GM19099 (cell line): ENCODE results near the gene SAYSD1.

Experiments
- POLR2A ChIP-seq: IDR thresholded peaks from 3 replicates; pipeline ENCODE4 v1.6.1; 2011; ENCODE audit warnings: low read depth; ENCODE audit not compliant: insufficient read length; ENCODE audit errors: extremely low read depth

Gene SAYSD1

GRCh38 chr6:39124114-39124513 lies 9.1 kb upstream of the SAYSD1 start:
- TF ChIP-seq POLR2A: no peak

GRCh38 chr6:39118921-39119320 lies 3.9 kb upstream of the SAYSD1 start:
- no peak for TF ChIP-seq POLR2A

GRCh38 chr6:39114388-39114703 lies 640 bp downstream of the SAYSD1 start:
- no peak for TF ChIP-seq POLR2A

GRCh38 chr6:39113788-39114187 lies 1.2 kb downstream of the SAYSD1 start:
- no peak for TF ChIP-seq POLR2A

GRCh38 chr6:39111280-39111679 lies 3.7 kb downstream of the SAYSD1 start:
- TF ChIP-seq POLR2A: no peak

- TF ChIP-seq POLR2A: no peak
These were observed 6.7 kb downstream of the SAYSD1 start for GRCh38 chr6:39108041-39108839.

GRCh38 chr6:39107641-39108040 lies 7.3 kb downstream of the SAYSD1 start:
- no peak for TF ChIP-seq POLR2A

GRCh38 chr6:39107034-39107433 lies 8.0 kb downstream of the SAYSD1 start:
- TF ChIP-seq POLR2A: no peak

- no peak for TF ChIP-seq POLR2A
These were observed 10.5 kb downstream of the SAYSD1 start for GRCh38 chr6:39104528-39104927.

- no peak for TF ChIP-seq POLR2A
These were observed 12.2 kb downstream of the SAYSD1 start for GRCh38 chr6:39102821-39103136.

- no peak for TF ChIP-seq POLR2A
These were observed 12.7 kb downstream of the SAYSD1 start for GRCh38 chr6:39102071-39102820.

GRCh38 chr6:39100358-39100757 lies 14.6 kb downstream of the SAYSD1 start:
- TF ChIP-seq POLR2A: no peak

- no peak for TF ChIP-seq POLR2A
These were observed 19.4 kb downstream of the SAYSD1 start for GRCh38 chr6:39095578-39095977.

- TF ChIP-seq POLR2A: no peak
These were observed 21.8 kb downstream of the SAYSD1 start for GRCh38 chr6:39093149-39093708.

- no peak for TF ChIP-seq POLR2A
These were observed 22.9 kb downstream of the SAYSD1 start for GRCh38 chr6:39092124-39092523.

GRCh38 chr6:39091220-39091619 lies 23.8 kb downstream of the SAYSD1 start:
- no peak for TF ChIP-seq POLR2A

- no peak for TF ChIP-seq POLR2A
These were observed 24.9 kb downstream of the SAYSD1 start for GRCh38 chr6:39090036-39090435.

GRCh38 chr6:39088331-39088730 lies 26.7 kb downstream of the SAYSD1 start:
- TF ChIP-seq POLR2A: no peak
